ENCODE data around the gene SMIM29.
"Not testable (repeated sequence)": the region's sequence is repeated elsewhere in the genome, so short reads cannot be mapped to it uniquely, and the experiment has no call there.

The SMIM29 gene

GRCh38 chr6:34269132-34269531 is 20.3 kb upstream of the SMIM29 start:
- DNase-seq (ENCODE audit: low read depth in 2 of 2): not testable (repeated sequence)

- no peak for DNase-seq (ENCODE audit: low read depth in 2 of 2)
These were observed 18.9 kb upstream of the SMIM29 start for GRCh38 chr6:34267746-34268145.

- DNase-seq (ENCODE audit: low read depth in 2 of 2): not testable (repeated sequence)
These were observed 14.7 kb upstream of the SMIM29 start for GRCh38 chr6:34263484-34263883.

- DNase-seq (ENCODE audit: low read depth in 2 of 2): no peak
These were observed 11.9 kb upstream of the SMIM29 start for GRCh38 chr6:34260576-34261267.

- no peak for DNase-seq (ENCODE audit: low read depth in 2 of 2)
These were observed 10.8 kb upstream of the SMIM29 start for GRCh38 chr6:34259529-34260069.

GRCh38 chr6:34252395-34252794 is 3.6 kb upstream of the SMIM29 start:
- not testable (repeated sequence) for DNase-seq (ENCODE audit: low read depth in 2 of 2)

GRCh38 chr6:34249469-34250261 is 859 bp upstream of the SMIM29 start:
- no peak for DNase-seq (ENCODE audit: low read depth in 2 of 2)

GRCh38 chr6:34248198-34248726 is 544 bp downstream of the SMIM29 start:
- no peak for DNase-seq (ENCODE audit: low read depth in 2 of 2)

GRCh38 chr6:34247481-34248197 is 1.2 kb downstream of the SMIM29 start:
- no peak for DNase-seq (ENCODE audit: low read depth in 2 of 2)

- DNase-seq (ENCODE audit: low read depth in 2 of 2): no peak
These were observed 2.0 kb downstream of the SMIM29 start for GRCh38 chr6:34246563-34247391.

GRCh38 chr6:34246249-34246562 is 2.6 kb downstream of the SMIM29 start:
- no peak for DNase-seq (ENCODE audit: low read depth in 2 of 2)

- DNase-seq (ENCODE audit: low read depth in 2 of 2): not testable (repeated sequence)
These were observed 3.1 kb downstream of the SMIM29 start for GRCh38 chr6:34245761-34246140.

GRCh38 chr6:34245032-34245760 is 3.6 kb downstream of the SMIM29 start:
- not testable (repeated sequence) for DNase-seq (ENCODE audit: low read depth in 2 of 2)

GRCh38 chr6:34243901-34244884 is 4.6 kb downstream of the SMIM29 start:
- DNase-seq (ENCODE audit: low read depth in 2 of 2): no peak

- no peak for DNase-seq (ENCODE audit: low read depth in 2 of 2)
These were observed 5.6 kb downstream of the SMIM29 start for GRCh38 chr6:34243131-34243771.

GRCh38 chr6:34242252-34243130 is 6.3 kb downstream of the SMIM29 start:
- DNase-seq (ENCODE audit: low read depth in 2 of 2): no peak

GRCh38 chr6:34241351-34242215 is 7.2 kb downstream of the SMIM29 start:
- no peak for DNase-seq (ENCODE audit: low read depth in 2 of 2)

All from stimulated activated CD8-positive, alpha-beta memory T cell treated with anti-CD3 and anti-CD28 coated beads, Interleukin-7, amount 100 ng/mL, for 1 hour (primary cell).